HEK293 (cell line): ENCODE measurements around the gene FERMT1.

ENCODE experiments used
- CTCF ChIA-PET: fragments of 350-600 bp; formaldehyde crosslinking; extraction: SDS; loops from one replicate; lab custom pipeline; 2021; ENCODE audit warnings: antibody characterized with exemption; lab: Yijun Ruan, JAX
- POLR2A ChIA-PET: fragments of 300-600 bp; formaldehyde crosslinking; extraction: SDS; loops from one replicate; lab custom pipeline; 2020; ENCODE audit warnings: antibody characterized with exemption, inconsistent platforms; lab: Yijun Ruan, JAX
- H3K27ac ChIP-seq: fragments of 200-500 bp; sonication (Bioruptor generic); 2 replicates; pipeline ENCODE4 v1.5.1; 2014; ENCODE audit warnings: low read depth, low read length, control low read depth, inconsistent platforms; ENCODE audit errors: extremely low read depth
- H3K36me3 ChIP-seq, 2 experiments: fragments of 200-500 bp in 1 of 2; sonication (Bioruptor generic) in 1 of 2; 1 replicate in 1 of 2; 2 replicates in 1 of 2; pipeline ENCODE4 v1.5.1; 2014 to 2017; ENCODE audit warnings: inconsistent platforms in 2 of 2, low read length in 2 of 2; ENCODE audit not compliant: control insufficient read depth in 2 of 2, insufficient read depth in 1 of 2
- H3K4me1 ChIP-seq: fragments of 200-500 bp; sonication (Bioruptor generic); 2 replicates; pipeline ENCODE4 v1.5.1; 2014; ENCODE audit warnings: mild to moderate bottlenecking, low read length, inconsistent platforms; ENCODE audit not compliant: control insufficient read depth, insufficient read depth
- H3K4me3 ChIP-seq: 2 replicates; pipeline ENCODE4 v1.5.1; 2011; ENCODE audit warnings: low read depth, mild to moderate bottlenecking, control low read depth, low read length, moderate library complexity
- H3K9me3 ChIP-seq: fragments of 200-500 bp; sonication (Bioruptor generic); 2 replicates; pipeline ENCODE4 v1.5.1; 2014; ENCODE audit warnings: low read depth, low read length, inconsistent platforms; ENCODE audit not compliant: control insufficient read depth, insufficient read depth
- ELK4 ChIP-seq: IDR thresholded peaks from 2 replicates; pipeline ENCODE4 v1.6.1; 2011; ENCODE audit warnings: mild to moderate bottlenecking, low read depth, low read length, borderline replicate concordance
- GLIS2 ChIP-seq: fragments of 450-650 bp; formaldehyde crosslinking; IDR thresholded peaks from 2 replicates; pipeline ENCODE4 v1.5.1; 2016; ENCODE audit warnings: missing biosample characterization, missing genetic modification characterization
- HOXA7 ChIP-seq: sonication (generic); formaldehyde crosslinking; IDR thresholded peaks from 2 replicates; pipeline ENCODE4 v1.8.1; 2022; ENCODE audit warnings: missing genetic modification reagents, borderline replicate concordance
- IKZF3 ChIP-seq: fragments of 450-650 bp; IDR thresholded peaks from 2 replicates; pipeline ENCODE4 v1.5.0; 2018; ENCODE audit warnings: missing biosample characterization, mild to moderate bottlenecking, missing genetic modification characterization, moderate library complexity
- KLF16 ChIP-seq: fragments of 450-650 bp; formaldehyde crosslinking; IDR thresholded peaks from 2 replicates; pipeline ENCODE4 v1.5.1; 2017; ENCODE audit warnings: missing biosample characterization, missing genetic modification characterization
- KLF17 ChIP-seq: fragments of 450-650 bp; formaldehyde crosslinking; IDR thresholded peaks from 2 replicates; pipeline ENCODE4 v1.5.1; 2016; ENCODE audit warnings: missing biosample characterization, missing genetic modification characterization
- MEIS1 ChIP-seq: sonication (generic); formaldehyde crosslinking; IDR thresholded peaks from 2 replicates; pipeline ENCODE4 v1.8.1; 2022; ENCODE audit warnings: missing genetic modification reagents, mild to moderate bottlenecking, borderline replicate concordance
- RBAK ChIP-seq: fragments of 450-650 bp; formaldehyde crosslinking; IDR thresholded peaks from 2 replicates; pipeline ENCODE4 v1.5.1; 2016; ENCODE audit warnings: missing biosample characterization, missing genetic modification characterization
- YY2 ChIP-seq: fragments of 450-650 bp; formaldehyde crosslinking; IDR thresholded peaks from 2 replicates; pipeline ENCODE4 v1.5.1; 2016; ENCODE audit warnings: missing biosample characterization, missing genetic modification characterization
- ZBTB1 ChIP-seq: fragments of 450-650 bp; formaldehyde crosslinking; IDR thresholded peaks from 2 replicates; pipeline ENCODE4 v1.5.1; 2016; ENCODE audit warnings: missing biosample characterization, missing genetic modification characterization
- ZBTB26 ChIP-seq: fragments of 450-650 bp; formaldehyde crosslinking; optimal IDR thresholded peaks from 2 replicates; pipeline ENCODE3; 2016; ENCODE audit warnings: missing biosample characterization, mild to moderate bottlenecking, missing genetic modification characterization
- ZNF121 ChIP-seq: fragments of 450-650 bp; formaldehyde crosslinking; IDR thresholded peaks from 2 replicates; pipeline ENCODE4 v1.5.1; 2016; ENCODE audit warnings: missing biosample characterization, missing genetic modification characterization
- ZNF155 ChIP-seq: fragments of 450-650 bp; formaldehyde crosslinking; IDR thresholded peaks from 2 replicates; pipeline ENCODE4 v1.5.1; 2016; ENCODE audit warnings: missing biosample characterization, missing genetic modification characterization
- ZNF157 ChIP-seq: fragments of 450-650 bp; formaldehyde crosslinking; IDR thresholded peaks from 2 replicates; pipeline ENCODE4 v1.5.1; 2016; ENCODE audit warnings: missing biosample characterization, missing genetic modification characterization
- ZNF202 ChIP-seq: fragments of 450-650 bp; formaldehyde crosslinking; IDR thresholded peaks from 2 replicates; pipeline ENCODE4 v1.5.1; 2016; ENCODE audit warnings: missing biosample characterization, missing genetic modification characterization, borderline replicate concordance
- ZNF24 ChIP-seq: fragments of 450-650 bp; formaldehyde crosslinking; IDR thresholded peaks from 2 replicates; pipeline ENCODE4 v1.5.1; 2016; ENCODE audit warnings: missing biosample characterization, missing genetic modification characterization
- ZNF37A ChIP-seq: fragments of 450-650 bp; IDR thresholded peaks from 2 replicates; pipeline ENCODE4 v1.5.1; 2018; ENCODE audit warnings: missing biosample characterization, missing genetic modification characterization
- ZNF529 ChIP-seq: fragments of 450-650 bp; formaldehyde crosslinking; IDR thresholded peaks from 2 replicates; pipeline ENCODE4 v1.5.1; 2017; ENCODE audit warnings: missing genetic modification characterization, missing biosample characterization; ENCODE audit not compliant: insufficient replicate concordance
- ZNF600 ChIP-seq: fragments of 450-650 bp; formaldehyde crosslinking; IDR thresholded peaks from 2 replicates; pipeline ENCODE4 v1.5.1; 2016; ENCODE audit warnings: missing biosample characterization, missing genetic modification characterization
- ZNF654 ChIP-seq: fragments of 450-650 bp; formaldehyde crosslinking; IDR thresholded peaks from 2 replicates; pipeline ENCODE4 v1.5.1; 2016; ENCODE audit warnings: low read depth, missing biosample characterization, missing genetic modification characterization
- ZNF677 ChIP-seq: fragments of 450-650 bp; IDR thresholded peaks from 2 replicates; pipeline ENCODE4 v1.5.0; 2018; ENCODE audit warnings: missing biosample characterization, mild to moderate bottlenecking, missing genetic modification characterization, moderate library complexity
- ZSCAN5A ChIP-seq: fragments of 450-650 bp; formaldehyde crosslinking; IDR thresholded peaks from 2 replicates; pipeline ENCODE4 v1.5.1; 2016; ENCODE audit warnings: missing biosample characterization, missing genetic modification characterization
- TF ChIP-seq, protein P1 (sequence below): fragments of 450-650 bp; formaldehyde crosslinking; IDR thresholded peaks from 2 replicates; pipeline ENCODE4 v1.5.1; 2016; ENCODE audit warnings: missing biosample characterization, missing genetic modification characterization

Gene FERMT1

DNA sequence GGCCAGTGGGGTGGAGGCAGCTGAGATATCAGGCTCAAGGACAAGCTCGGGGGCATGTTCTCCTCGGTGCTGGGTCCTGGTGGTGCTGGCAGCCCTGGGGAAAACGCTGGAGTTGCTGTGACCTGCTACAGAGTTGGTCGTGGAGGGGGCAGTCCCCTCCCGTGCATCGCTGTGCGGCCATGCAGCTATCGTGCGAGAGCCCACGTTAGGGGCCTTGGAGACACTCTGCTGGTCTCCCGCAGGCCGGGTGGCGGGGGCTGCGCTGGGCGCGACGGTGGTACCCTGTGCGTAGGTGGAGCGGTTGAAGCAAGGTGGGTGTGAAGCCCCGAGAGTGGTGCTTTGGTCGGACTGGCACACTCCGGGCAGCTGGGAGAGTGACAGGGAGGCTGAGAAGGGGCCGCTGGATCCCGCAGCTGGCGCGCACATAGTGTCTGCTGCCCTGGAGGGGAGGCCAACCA is 81.0 kb downstream of the FERMT1 start (continued):
- TF ChIP-seq ELK4 (no peak), ZNF157 (no peak), RBAK (tag by site-specific recombination) (no peak), YY2 (no peak), ZNF155 (tag by site-specific recombination) (no peak), ZNF677 (tag by site-specific recombination) (no peak), ZNF37A (tag by site-specific recombination) (no peak)

GRCh38 chr20:6040958-6041807 is 81.6 kb downstream of the FERMT1 start:
- ChIA-PET CTCF (no interaction called here), POLR2A (no interaction called here)
- Histone ChIP-seq H3K4me3 (no peak overlapping the region), H3K4me1 (no peaks in the 10 kb centered on the region), H3K36me3 (peaks cover 7 to 62% of the 10 kb centered on the region in 2 experiments; a peak in 2 of 3 replicates), H3K27ac (no peak overlapping the region), H3K9me3 (no peaks in the 10 kb centered on the region)
- TF ChIP-seq ZNF24 (no peak), ZNF202 (no peak), IKZF3 (no peak), ZSCAN5A (tag by site-specific recombination) (no peak), ZNF155 (tag by site-specific recombination) (no peak), HOXA7 (no peak), KLF17 (no peak), ZBTB26 (tag by site-specific recombination) (no peak), MEIS1 (CRISPR knock-in tag) (no peak)
- TF ChIP-seq, protein P1, sequence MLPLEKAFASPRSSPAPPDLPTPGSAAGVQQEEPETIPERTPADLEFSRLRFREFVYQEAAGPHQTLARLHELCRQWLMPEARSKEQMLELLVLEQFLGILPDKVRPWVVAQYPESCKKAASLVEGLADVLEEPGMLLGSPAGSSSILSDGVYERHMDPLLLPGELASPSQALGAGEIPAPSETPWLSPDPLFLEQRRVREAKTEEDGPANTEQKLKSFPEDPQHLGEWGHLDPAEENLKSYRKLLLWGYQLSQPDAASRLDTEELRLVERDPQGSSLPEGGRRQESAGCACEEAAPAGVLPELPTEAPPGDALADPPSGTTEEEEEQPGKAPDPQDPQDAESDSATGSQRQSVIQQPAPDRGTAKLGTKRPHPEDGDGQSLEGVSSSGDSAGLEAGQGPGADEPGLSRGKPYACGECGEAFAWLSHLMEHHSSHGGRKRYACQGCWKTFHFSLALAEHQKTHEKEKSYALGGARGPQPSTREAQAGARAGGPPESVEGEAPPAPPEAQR (tag by site-specific recombination) = no peak

DNA sequence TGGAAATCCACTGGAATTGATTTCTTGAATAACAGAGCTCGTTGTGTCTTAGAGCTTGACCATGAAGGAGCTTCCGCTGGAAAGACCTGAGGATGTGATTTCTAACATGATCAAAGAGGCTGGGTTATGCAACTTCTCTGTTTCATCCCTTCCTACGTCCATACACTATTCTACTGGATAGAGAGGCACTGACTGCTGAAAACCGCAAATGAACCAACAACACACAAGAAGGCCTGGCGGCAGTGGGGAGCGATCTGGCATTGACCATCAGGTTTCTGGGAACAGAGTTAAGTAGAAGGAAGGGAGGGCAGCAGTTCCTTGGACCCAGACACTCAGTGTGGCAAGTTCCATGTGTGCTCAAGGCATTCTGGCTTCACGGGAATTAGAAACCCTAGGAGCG is 82.3 kb downstream of the FERMT1 start:
- H3K27ac ChIP-seq = no peak overlapping the region
- H3K4me3 ChIP-seq = no peak overlapping the region
- TF ChIP-seq KLF16 (tag by site-specific recombination) (no peak), ZNF600 (tag by site-specific recombination) (no peak), GLIS2 (tag by site-specific recombination) (no peak), ZNF121 (no peak), ZNF654 (tag by site-specific recombination) (no peak), ZBTB1 (tag by site-specific recombination) (no peak), ZNF529 (tag by site-specific recombination) (no peak)
- ChIA-PET CTCF (interaction anchor here (0.7 kb wide), 1 partner anchor 234 kb away, joined by 3 read pairs; no protein-coding TSS in a partner anchor), POLR2A (interaction anchor here (0.5 kb wide), 1 partner anchor 16 kb away, joined by 4 read pairs; no protein-coding TSS in a partner anchor)
- H3K4me1 ChIP-seq = no peaks in the 10 kb centered on the region
- H3K9me3 ChIP-seq = no peaks in the 10 kb centered on the region
- H3K36me3 ChIP-seq = peaks cover 7 to 65% of the 10 kb centered on the region in 2 experiments
